DMS153 (cell line): ENCODE results near the gene HIRA.
"Not testable (repeated sequence)": the region's sequence is repeated elsewhere in the genome, so short reads cannot be mapped to it uniquely, and the experiment has no call there.

Experiments used
- DNase-seq: peaks from one replicate; lab custom pipeline; 2025; lab: John Stamatoyannopoulos, UW

HIRA gene

GRCh38 chr22:19355413-19356157, 75.9 kb downstream of the HIRA start:
- DNase-seq, result no peak

- no peak for DNase-seq
Observed at GRCh38 chr22:19354201-19354600, 77.3 kb downstream of the HIRA start.

GRCh38 chr22:19353363-19354131, 78.0 kb downstream of the HIRA start:
- no peak for DNase-seq

GRCh38 chr22:19352766-19353165, 78.8 kb downstream of the HIRA start:
- DNase-seq, result no peak

- no peak for DNase-seq
Observed at GRCh38 chr22:19352217-19352616, 79.3 kb downstream of the HIRA start.

- DNase-seq, result no peak
Observed at GRCh38 chr22:19351604-19352003, 79.9 kb downstream of the HIRA start.

GRCh38 chr22:19350947-19351346, 80.6 kb downstream of the HIRA start:
- no peak for DNase-seq

GRCh38 chr22:19350476-19350859, 81.1 kb downstream of the HIRA start:
- no peak for DNase-seq

GRCh38 chr22:19349778-19350475, 81.6 kb downstream of the HIRA start:
- DNase-seq, result no peak

- no peak for DNase-seq
Observed at GRCh38 chr22:19346677-19347265, 84.8 kb downstream of the HIRA start.

- no peak for DNase-seq
Observed at GRCh38 chr22:19344420-19344819, 87.1 kb downstream of the HIRA start.

- DNase-seq, result no peak
Observed at GRCh38 chr22:19343470-19343869, 88.1 kb downstream of the HIRA start.

- no peak for DNase-seq
Observed at GRCh38 chr22:19341500-19341899, 90.0 kb downstream of the HIRA start.

GRCh38 chr22:19337137-19337536, 94.4 kb downstream of the HIRA start:
- no peak for DNase-seq

- no peak for DNase-seq
Observed at GRCh38 chr22:19336133-19337075, 95.1 kb downstream of the HIRA start.

GRCh38 chr22:19331975-19332374, 99.6 kb downstream of the HIRA start:
- no peak for DNase-seq

GRCh38 chr22:19331474-19331873, 100.1 kb downstream of the HIRA start:
- no peak for DNase-seq

- no peak for DNase-seq
Observed at GRCh38 chr22:19330865-19331418, 100.6 kb downstream of the HIRA start.

- DNase-seq, result not testable (repeated sequence)
Observed at GRCh38 chr22:19330205-19330604, 101.3 kb downstream of the HIRA start.

GRCh38 chr22:19329454-19329853, 102.1 kb downstream of the HIRA start:
- DNase-seq, result no peak
